ENCODE measurements around the gene GSC.
"Not testable (repeated sequence)": the region's sequence is repeated elsewhere in the genome, so short reads cannot be mapped to it uniquely, and the experiment has no call there.

DNA sequence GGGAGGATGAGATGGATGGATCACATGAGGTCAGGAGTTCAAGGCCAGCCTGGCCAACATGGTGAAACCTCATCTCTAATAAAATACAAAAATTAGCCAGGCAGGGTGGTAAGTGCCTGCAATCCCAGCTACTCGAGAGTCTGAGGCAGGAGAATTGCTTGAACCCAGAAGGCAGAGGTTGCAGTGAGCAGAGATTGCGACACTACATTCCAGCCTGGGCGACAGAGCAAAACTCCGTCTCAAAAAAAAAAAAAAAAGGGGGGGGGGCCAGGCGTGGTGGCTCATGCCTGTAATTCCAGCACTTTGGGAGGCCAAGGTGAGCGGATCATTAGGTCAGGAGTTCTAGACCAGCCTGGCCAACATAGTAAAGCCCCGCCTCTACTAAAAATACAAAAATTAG is 22.8 kb downstream of the GSC start:
- TF ChIP-seq, protein P1, sequence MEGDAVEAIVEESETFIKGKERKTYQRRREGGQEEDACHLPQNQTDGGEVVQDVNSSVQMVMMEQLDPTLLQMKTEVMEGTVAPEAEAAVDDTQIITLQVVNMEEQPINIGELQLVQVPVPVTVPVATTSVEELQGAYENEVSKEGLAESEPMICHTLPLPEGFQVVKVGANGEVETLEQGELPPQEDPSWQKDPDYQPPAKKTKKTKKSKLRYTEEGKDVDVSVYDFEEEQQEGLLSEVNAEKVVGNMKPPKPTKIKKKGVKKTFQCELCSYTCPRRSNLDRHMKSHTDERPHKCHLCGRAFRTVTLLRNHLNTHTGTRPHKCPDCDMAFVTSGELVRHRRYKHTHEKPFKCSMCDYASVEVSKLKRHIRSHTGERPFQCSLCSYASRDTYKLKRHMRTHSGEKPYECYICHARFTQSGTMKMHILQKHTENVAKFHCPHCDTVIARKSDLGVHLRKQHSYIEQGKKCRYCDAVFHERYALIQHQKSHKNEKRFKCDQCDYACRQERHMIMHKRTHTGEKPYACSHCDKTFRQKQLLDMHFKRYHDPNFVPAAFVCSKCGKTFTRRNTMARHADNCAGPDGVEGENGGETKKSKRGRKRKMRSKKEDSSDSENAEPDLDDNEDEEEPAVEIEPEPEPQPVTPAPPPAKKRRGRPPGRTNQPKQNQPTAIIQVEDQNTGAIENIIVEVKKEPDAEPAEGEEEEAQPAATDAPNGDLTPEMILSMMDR (IDR thresholded peaks at IDR 0.05; ENCODE audit: low read depth, low read length) = not testable (repeated sequence)
- not testable (repeated sequence) for TF ChIP-seq EZH2phosphoT487 (IDR thresholded peaks at IDR 0.05; ENCODE audit: low read depth)
